Muscle of back (tissue), 11 donors: ENCODE results near the gene ELOVL5. TPM values are rescaled to one million over a fixed set of nuclear protein-coding genes. Genes with fewer than 3 reads are reported as not detected.

Source experiments
- DNase-seq, 3 donors: peaks; one replicate each; pipeline versions ENCODE4 v3.0.0 to v3.0.0-alpha.2; 2013
- polyA plus RNA-seq, 10 donors: library from polyadenylated mRNA; unstranded; fragments of 120-200 nt; gene quantifications; one replicate each; pipeline ENCODE4 v1.2.1, GENCODE V29; 2013; ENCODE audit not compliant: insufficient read length in 10 of 10

ELOVL5 gene
- polyA plus RNA-seq, 10 donors: 29.5 to 58.5 (median 38.2) TPM

DNA sequence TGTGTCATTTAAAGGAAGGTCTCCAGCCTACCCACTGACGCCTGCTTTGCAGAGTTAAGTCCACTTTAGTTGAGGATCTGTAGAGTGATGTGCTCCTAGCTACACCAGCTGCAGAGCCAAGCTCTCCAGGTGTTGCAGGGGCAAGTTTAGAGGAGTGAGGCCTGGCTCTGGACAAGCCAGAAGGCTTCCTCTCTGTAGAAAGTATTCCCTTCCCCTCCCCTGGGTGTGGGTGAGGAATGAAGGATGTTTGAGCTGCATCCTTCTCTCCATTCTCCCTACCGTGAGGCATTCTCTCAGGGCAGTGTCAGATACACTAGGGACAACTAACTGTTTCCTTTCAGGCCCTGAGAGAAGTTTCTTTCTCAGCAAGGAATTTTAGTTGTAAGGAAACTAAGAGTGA lies 66.5 kb downstream of the ELOVL5 start:
- DNase-seq: peak in 1 of 3 donors; percentile 44

DNA sequence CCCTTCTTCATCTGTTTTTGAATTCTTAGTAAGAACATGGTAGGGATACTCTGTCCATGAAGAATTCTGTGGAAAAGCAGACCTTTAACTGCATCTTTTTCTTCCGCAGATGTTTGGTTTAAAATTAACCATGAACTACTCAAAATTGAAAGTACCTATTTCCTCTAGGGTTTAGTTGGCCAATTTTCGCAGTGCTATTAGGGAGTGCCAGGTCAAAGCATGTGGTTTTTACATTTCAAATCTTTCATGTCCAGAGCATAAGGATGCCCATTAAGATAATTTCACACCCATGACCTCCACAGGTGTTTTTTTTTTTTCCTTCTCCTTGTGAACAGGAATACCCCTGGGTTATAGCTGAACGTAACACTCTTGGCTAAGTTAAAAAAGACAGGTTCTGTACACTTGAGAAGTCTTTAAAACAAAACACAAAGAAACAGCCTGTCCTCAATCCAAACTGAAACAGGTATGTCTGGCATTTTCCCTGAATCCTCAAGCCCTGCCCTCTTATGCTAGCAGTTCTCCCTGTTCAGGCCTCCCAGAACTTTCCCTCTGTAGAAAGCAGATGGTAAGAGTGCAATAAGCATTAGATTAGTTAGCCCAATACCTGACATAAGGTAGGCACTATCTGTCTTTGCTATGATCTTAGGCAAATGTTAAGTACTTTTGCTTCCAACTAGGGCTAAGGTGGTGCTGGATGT lies 67.1 kb downstream of the ELOVL5 start:
- DNase-seq: no peak

DNA sequence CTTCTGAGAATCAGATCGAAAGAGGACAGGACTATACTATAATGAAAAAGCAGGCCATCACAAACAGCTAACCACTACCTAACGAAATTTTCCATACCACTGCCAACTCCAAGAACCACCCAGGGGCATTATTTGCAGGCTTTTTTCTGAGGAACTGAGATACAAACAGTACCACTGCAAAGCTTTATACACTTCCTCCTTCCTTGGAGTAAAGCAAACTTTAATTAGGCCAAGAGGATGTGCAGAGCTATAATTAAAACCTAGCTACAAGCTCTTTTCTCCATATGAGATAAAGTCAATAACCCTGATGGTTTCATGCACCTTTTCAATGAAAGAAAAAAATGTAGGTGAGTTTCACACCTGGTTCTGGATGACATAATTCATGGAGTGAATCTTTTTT lies 68.5 kb downstream of the ELOVL5 start:
- no peak for DNase-seq

DNA sequence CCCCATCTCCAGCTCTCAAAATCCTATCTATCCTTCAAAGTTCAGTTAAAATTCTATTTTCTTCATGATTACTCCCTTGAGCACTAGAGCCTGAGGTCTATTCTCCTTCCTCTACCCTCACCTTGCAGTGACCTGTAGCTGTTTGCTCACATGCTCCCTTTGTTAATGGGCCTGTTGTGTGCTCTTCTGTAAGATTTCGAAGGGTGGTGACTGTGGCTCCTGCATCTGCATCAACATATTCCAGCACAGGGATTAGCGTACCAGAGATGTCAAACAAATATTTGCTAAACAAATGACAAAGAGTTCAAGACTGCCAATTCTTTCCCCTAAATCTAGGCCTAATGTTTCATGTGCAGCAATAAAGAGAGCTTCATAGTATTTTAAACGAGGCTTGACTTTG lies 69.5 kb downstream of the ELOVL5 start:
- no peak for DNase-seq

DNA sequence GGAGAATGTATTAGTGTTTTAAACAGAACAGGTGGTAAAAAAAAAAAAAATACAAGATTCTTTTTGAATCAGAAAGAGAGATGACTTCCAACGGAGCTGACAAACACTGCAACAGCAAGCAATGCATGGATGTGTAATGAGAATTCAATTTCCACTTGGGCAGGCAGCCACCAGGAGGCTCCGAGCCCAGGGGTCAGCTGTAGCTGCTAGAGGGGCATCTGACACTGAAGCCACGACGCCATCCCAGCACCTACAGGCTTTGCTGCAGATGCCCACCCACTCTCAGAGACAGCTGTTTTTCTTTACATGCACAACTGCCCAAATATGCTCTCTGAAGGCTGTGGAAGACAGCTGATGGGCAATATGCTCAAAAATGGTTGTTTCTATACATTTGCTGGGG lies 75.4 kb downstream of the ELOVL5 start:
- DNase-seq: peak in 1 of 3 donors; percentile 26

DNA sequence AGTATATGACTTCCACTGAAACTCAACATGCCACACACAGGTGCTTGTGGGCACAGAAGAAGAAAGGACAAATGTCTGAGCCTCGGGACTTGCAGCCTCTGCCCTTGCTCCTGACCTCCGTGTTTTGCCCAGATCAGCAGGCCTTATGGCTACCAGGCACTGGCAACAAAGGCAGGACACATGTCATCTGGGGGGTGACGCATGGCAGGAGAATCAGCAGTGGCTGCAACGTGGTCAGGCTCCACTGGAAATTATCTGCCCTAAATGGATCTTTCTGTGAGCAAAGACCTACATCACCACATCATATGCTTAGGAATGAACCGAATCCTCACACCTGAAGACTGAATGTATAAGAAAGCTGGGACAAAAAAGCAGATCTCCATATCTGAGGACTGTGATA lies 78.9 kb downstream of the ELOVL5 start:
- DNase-seq: no peak

DNA sequence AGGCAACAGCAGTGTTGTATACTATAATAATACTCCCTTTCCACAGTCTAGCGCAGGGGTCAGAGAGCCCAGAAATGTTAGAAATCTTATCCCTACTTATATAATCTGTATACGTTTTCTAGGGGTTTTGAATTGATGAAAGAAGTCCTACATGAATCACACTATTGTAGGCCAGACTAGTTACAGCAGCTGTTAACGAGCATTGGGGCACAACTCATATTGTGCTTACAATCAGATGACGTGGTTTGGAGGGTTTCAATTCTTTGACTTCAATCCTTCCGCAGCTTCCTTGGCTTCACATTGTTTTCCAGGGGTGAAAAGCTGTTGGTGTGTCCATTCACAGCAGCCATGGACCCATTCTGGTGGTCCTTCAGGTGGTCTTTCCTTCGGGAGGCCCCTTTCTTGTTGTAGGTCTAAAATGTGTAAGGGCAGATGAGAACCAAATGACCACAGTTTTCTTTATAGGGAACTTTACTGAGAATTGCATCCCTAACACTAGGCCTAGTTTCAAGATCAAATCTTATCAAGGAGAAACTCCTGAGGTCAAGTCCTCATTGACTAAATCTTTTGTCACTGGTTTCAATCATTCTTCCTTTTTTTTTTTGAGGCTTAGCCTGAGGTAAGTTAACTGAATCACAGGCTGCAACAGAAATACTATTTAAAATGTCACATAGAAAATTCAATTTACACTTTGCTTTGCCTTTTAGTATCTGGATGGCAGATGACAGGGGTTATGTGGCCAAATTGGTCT lies 79.7 kb downstream of the ELOVL5 start:
- no peak for DNase-seq

DNA sequence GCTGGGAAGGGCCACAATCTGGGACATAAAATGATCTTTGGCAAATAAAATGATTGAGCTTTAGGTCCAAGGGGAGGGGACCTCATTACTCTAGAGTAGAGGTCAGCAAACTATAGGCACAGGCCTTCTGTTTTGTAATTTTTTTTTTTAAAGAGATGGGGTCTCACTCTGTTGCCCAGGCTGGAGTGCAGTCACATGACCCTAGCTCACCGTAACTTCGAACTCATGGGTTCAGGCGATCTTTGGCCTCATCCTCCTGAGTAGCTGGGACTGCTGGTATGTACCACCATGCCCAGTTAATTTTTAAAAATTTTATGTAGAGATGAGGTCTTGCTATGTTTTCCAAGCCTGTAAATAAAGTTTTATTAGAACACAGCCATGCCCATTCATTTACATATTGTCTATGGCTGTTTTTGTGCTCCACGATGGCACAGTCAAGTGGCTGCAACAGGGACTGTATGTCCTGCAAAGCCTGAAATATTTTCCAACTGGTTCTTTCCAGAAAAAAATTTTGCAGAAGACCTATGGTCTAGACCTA lies 82.1 kb downstream of the ELOVL5 start:
- no peak for DNase-seq

DNA sequence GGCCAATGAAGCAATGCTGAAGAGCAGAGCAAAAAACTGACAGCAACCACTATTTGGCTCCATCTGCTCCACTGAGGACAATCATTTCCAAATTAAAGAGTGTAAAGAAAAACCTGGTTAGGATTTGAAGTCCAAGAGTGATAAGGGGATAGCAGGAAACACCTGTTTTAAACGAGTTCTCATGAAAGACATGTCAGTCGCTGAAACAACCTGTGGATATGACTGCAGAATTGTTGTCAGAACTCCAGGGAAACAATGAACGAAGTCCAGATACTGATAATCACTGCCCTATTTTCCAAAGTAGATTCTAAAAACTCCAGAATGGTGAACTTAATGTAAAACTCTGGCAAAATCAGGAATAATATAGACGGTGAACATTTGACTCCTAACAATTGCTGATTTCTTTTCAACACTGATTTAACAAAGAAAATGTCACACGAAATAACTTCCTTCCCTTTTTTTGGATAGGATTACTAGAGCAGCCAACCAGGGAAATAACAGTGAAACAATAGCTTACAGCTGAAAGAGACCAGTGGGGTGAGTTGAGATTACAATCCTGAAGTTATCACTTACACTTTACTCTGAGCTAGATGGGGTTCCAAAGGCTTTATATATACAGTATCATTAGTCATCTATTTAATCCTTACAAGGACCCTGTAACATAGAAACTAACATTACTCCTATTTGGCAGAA lies 83.7 kb downstream of the ELOVL5 start:
- DNase-seq: no peak

DNA sequence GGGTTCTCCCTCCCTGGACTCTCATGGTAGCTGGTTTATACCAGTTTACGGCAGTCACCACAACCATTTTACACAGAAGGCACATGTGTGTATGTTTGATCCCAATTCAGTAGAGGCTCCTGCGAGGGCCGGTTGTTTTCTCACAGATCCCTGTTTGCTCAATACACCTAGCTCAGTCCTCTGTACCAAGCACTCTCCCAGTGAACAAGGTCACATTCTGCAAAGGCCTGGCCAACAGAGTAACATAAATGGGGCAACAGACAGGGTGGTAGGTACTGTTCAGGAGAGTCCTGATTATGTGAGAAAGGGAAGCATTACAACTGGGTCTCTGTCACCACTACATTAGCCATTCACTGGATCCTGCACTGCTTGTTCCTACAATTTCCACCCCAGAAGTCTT lies 84.4 kb downstream of the ELOVL5 start:
- DNase-seq: no peak

DNA sequence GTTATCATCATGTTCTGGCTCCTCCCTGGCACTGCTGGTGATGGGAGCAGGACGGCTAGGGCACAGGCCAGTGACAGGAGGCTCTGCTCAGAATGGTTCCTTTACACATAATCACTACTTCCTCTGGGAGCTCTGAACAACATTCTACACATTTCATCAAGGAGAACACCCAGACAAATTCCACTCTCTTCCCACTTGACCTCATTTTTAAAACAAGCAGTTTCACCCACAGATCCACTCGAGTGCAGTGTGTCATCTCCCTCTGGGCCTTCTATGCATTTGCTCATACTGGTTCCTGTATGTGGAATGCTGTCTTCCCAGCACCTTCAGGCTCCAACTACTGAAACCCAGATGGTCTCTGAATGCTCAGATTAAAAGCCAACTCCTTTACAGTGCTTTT lies 84.8 kb downstream of the ELOVL5 start:
- DNase-seq: no peak

DNA sequence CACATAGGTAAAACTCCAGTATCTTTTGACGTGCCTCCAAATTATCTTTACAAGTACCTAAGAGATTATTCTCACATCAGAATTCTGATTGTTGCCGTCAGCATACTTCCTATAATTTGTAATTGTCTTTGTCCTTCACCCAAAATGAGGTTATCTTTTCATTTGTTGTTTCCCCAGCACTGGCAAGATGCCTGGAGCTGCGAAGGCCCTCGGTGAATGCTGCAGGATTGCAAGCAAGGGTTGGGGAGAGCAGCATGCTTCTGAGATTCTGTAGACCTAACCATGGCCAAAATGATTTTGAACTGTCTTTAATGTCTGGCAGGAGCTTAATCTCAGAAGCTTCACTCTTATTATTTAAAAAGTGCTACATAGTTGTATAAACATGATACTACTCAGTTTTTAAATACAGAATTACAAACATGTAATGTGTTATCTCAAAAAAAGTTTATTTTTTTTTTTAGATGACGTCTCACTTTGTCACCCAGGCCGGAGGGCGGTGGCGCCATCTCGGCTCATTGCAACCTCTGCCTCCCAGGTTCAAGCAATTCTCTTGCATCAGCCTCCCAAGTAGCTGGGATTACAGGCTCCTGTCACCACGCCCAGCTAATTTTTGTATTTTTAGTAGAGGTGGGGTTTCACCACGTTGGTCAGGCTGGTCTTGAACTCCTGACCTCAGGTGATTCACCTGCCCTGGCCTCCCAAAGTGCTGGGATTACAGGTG lies 88.7 kb downstream of the ELOVL5 start:
- DNase-seq: no peak

DNA sequence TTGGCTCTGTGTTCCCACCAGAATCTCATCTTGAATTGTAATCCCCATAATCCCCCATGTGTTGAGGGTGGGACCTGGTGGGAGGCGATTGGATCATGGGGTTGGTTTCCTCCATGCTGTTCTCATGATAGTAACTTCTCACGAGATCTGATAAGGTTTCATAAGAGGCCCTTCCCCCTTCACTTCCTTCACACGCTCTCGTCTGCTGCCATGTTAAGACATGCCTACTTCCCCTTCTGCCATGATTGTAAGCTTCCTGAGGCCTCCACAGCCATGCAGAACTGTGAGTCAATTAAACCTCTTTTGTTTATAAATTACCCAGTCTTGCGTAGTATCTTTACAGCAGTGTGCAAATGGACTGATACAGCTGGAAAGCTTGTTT lies 90.0 kb downstream of the ELOVL5 start:
- DNase-seq: no peak

DNA sequence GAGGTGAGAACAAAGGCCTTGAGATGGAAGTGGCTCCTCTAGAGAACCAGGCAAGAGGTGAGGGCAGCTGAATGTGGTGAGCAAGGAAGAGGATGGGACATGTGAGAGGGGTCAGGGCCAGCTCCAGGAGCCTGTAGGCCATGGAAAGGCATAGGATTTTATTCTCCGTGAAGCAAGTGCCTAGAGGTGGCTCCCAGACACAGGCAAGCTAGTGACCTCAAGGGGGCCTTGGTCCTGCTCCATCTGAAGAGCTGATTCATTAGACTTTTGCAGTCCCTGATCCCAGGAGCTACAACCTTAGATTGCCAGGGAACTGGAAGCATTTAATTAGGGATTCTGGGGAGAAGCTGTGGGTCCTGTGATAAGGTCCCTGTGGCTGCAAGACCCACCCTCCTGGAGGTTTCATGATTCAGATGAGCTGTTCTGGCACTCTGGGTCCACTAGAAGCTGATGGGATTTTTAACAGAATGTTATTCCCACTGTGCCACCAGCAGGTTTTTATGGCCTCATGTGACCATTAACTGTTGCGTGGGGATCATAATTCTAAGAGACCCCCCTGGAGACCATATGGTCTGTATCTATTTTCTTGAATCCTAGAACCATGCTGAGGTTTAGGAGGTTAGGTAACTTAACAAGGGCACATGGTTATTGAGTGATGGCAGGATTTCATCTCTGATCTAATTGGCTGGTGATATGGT lies 90.5 kb downstream of the ELOVL5 start:
- DNase-seq: no peak

DNA sequence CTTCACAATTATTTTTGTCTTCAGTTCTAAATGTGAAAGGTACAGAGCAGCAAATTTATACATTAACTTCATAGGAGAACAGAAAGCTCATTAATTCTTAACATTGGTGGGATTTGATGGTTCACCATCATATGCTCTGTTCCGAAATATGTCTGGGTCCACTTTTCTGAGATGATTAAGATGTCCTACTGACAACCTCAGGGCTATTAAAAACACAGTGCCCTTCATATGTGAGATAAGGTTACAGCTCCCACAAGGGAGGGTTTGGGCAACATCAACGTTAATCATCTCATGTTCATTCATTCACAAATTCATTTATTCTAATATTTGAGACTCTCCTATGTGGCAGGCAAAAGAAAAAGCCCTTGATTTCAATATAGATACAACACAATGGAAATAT lies 91.2 kb downstream of the ELOVL5 start:
- no peak for DNase-seq

DNA sequence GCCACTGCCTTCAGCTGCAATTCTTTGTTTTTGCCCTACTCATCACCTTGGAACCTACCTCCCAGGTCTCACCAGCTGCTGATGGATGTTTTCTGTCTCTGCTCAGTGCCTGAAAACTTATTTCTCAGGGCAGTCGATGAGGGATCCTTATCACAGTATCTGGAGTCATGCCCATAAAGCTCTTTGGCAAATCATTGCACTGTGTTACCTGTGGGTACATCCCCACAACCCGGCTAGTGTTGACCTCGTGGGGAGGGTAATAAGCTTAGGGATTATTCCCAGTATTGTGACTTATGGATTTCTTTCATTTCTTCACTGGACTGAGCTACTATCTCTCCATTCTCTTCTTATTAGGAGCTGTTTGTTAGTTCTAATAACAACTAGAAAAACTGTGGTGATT lies 91.7 kb downstream of the ELOVL5 start:
- no peak for DNase-seq

DNA sequence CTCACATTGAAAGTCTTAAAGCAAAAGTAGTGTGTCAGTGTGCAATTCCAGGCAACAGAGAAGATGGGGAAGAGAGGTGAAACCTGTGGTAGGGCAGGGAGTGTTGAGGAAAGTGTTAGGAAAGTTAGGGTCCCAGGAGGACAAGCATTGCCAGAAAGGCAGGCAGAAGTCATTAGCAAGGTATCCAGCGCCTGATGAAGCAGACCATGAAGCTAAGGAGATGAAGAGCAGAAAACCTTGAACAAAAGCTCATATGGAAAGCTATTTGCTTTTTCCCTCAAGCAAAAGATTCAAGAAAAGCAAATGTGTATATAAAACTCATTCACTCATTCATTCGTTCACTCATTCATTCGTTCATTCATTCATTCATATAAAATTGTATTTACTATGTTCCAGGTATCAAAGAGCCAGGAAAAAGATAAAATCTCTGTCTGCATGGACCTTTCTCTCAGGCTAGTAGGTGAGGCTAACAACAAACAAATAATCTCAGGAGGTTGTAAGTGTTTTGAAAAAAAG lies 96.5 kb downstream of the ELOVL5 start:
- no peak for DNase-seq

DNA sequence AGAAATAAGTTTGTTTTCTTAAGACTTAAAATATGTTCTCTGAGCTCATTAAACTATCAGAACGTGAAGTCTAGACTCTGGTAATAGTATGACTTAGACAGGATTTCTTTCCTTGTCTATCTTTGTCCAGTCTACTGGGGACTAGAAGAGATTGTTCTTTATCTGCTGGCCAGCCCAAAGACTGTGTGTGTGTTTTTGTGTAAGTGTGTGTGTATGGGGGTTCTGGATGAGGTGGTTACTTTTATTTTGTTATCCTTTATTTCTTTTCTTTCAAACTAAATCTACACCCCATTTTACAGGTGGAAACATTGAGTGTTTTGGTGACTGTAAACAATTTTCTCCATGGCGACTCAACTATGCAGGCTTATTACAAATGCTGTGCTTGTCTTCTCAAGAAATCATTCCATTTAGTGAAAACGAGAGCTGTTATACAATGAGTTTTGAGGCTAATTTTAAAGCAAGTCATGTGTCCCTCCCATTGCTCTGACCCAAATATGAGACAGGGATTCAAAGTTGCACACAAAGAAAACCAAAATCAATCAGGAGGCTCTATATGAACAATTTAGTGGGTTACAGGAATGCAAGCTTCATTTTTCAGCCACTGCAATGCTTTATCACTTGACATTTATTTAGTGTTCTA lies 97.6 kb downstream of the ELOVL5 start:
- DNase-seq: no peak

DNA sequence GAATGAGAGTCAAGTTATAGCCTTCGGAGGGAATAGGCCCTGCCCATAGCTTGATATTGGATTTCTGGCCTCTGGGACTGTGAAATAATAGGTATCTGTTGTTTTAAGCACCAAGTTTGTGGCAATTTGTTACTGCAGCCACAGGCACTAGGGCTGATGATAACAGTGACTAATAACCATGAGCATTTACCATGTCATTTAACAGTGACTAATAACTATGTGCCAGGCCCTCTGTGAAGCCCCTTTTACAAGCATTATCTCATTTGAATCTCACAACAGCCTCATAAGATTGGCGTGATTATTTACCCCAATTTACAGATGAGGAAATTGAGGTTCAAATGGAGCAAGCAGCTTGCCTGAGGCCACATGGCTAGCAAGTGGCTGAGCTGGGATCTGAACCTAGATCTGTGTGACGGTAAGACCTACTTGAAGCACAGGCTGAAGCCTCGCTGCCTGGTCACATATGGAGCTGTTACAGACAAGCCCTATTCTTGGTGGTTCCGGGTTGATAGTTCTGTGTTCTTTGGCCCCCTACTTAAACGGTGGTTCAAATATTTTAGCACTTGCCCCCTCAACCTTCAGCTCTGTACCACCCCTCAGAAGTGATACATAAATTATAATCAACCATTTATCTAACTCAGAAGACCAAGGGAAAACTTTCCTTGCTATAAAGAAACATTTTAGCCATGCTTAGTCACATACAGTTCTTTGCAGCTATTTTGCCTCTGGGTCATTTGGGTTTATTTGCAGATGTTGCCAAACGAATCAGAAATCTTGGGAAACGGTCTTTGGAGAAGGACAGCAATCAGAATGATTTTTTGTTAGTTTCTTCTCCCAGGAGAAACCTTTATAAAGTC lies 98.3 kb downstream of the ELOVL5 start:
- no peak for DNase-seq

DNA sequence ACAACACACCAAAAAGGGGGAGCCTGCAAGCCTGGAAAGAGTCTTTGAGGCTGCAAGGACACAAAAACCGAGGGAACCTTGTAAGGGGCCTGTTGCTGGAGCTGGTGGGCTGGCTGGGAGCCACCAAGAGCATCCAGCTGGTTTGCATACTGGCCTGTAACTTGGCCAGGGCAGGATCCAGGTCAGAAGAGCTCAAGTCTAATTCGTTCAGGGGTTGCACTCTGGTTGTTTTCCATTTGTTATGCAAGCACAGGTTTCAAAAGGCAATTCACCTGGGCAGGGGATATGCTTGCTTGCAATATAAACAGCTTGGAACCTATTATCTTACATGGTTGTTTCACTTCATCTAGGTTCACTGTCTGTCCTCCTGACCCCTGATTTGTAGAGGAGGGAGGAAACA lies 101.8 kb downstream of the ELOVL5 start:
- DNase-seq: no peak
